Measurements from ENCODE around the gene GOLGA6D.
"Not testable (repeated sequence)": the region's sequence is repeated elsewhere in the genome, so short reads cannot be mapped to it uniquely, and the experiment has no call there.

The GOLGA6D gene

GRCh38 chr15:75333654-75334419, 51.2 kb downstream of the GOLGA6D start:
- DNase-seq (ENCODE audit: low read depth) = not testable (repeated sequence)

- no peak for DNase-seq (ENCODE audit: low read depth)
These were observed 52.7 kb downstream of the GOLGA6D start for GRCh38 chr15:75335313-75335704.

GRCh38 chr15:75335705-75336355, 53.2 kb downstream of the GOLGA6D start, which contains the start of gene COMMD4:
TSS of gene COMMD4 (plus strand) at chr15:75336063. CDS start at chr15:75336090, 27 bp downstream.
- peak; percentile 59 for DNase-seq (ENCODE audit: low read depth)

GRCh38 chr15:75338661-75339240, 56.1 kb downstream of the GOLGA6D start:
- DNase-seq (ENCODE audit: low read depth) = no peak

GRCh38 chr15:75339531-75340240, 57.1 kb downstream of the GOLGA6D start:
- DNase-seq (ENCODE audit: low read depth) = no peak

- DNase-seq (ENCODE audit: low read depth) = no peak
These were observed 59.6 kb downstream of the GOLGA6D start for GRCh38 chr15:75342221-75342620.

GRCh38 chr15:75343953-75344352, 61.3 kb downstream of the GOLGA6D start:
- not testable (repeated sequence) for DNase-seq (ENCODE audit: low read depth)
